ENCODE measurements around the gene ANKH.

- TF ChIP-seq POLR2AphosphoS5 (IDR thresholded peaks at IDR 0.05), result no peak
- no peak for TF ChIP-seq CTCF (IDR thresholded peaks at IDR 0.05; ENCODE audit: poor library complexity, severe bottlenecking)
- no peak for TF ChIP-seq EZH2 (IDR thresholded peaks at IDR 0.05; ENCODE audit: borderline replicate concordance, insufficient read depth, low read length, poor library complexity, severe bottlenecking)
- TF ChIP-seq REST (IDR thresholded peaks at IDR 0.05; ENCODE audit: borderline replicate concordance), result no peak
- no peak for TF ChIP-seq EP300 (conservative IDR thresholded peaks at IDR 0.05; ENCODE audit: poor library complexity, severe bottlenecking)
These were observed 145.3 kb downstream of the ANKH start for GRCh38 chr5:14726066-14726838.

Measured in neural cell (in vitro differentiated cells).